Smooth muscle cell (in vitro differentiated cells): Measurements from ENCODE around the gene SLC27A2. TPM values are rescaled to one million over a fixed set of nuclear protein-coding genes. Genes with fewer than 3 reads are reported as not detected.
A peak's percentile ranks its signal among the peaks of the same experiment; 100 is the strongest.

Experiments
- DNase-seq: peaks from one replicate; lab custom pipeline; 2025; ENCODE audit not compliant: unreplicated experiment; lab: John Stamatoyannopoulos, UW
- H2AFZ ChIP-seq: fragments of 200-600 bp; sonication (generic); 2 replicates; pipeline ENCODE4 v1.6.0; 2016; ENCODE audit warnings: antibody characterized with exemption, low read depth, mild to moderate bottlenecking
- H3F3A ChIP-seq: fragments of 200-600 bp; sonication (generic); 2 replicates; pipeline ENCODE4 v1.6.0; 2017; ENCODE audit warnings: antibody characterized with exemption, low read depth
- H3K27ac ChIP-seq: fragments of 200-600 bp; sonication (generic); 2 replicates; pipeline ENCODE4 v1.5.1; 2016; ENCODE audit warnings: low read depth, mild to moderate bottlenecking
- H3K27me3 ChIP-seq: fragments of 200-600 bp; sonication (generic); 2 replicates; pipeline ENCODE4 v1.6.1; 2016; ENCODE audit warnings: low read depth, mild to moderate bottlenecking
- H3K36me3 ChIP-seq: fragments of 200-600 bp; sonication (generic); 2 replicates; pipeline ENCODE4 v1.5.1; 2016; ENCODE audit warnings: low read depth
- H3K4me1 ChIP-seq: fragments of 200-600 bp; sonication (generic); 2 replicates; pipeline ENCODE4 v1.5.1; 2016; ENCODE audit warnings: low read depth
- H3K4me2 ChIP-seq: fragments of 200-600 bp; sonication (generic); 2 replicates; pipeline ENCODE4 v1.6.0; 2016; ENCODE audit warnings: mild to moderate bottlenecking
- H3K4me3 ChIP-seq: fragments of 200-600 bp; sonication (generic); 2 replicates; pipeline ENCODE4 v1.5.1; 2016; ENCODE audit warnings: mild to moderate bottlenecking
- H3K79me2 ChIP-seq: fragments of 200-600 bp; sonication (generic); 2 replicates; pipeline ENCODE4 v1.6.0; 2016; ENCODE audit warnings: low read depth, mild to moderate bottlenecking
- H3K9ac ChIP-seq: fragments of 200-600 bp; sonication (generic); 2 replicates; pipeline ENCODE4 v1.6.0; 2016; ENCODE audit warnings: low read depth
- H3K9me3 ChIP-seq: fragments of 200-600 bp; sonication (generic); replicated peaks from 2 replicates; pipeline ENCODE4 v1.5.1; 2016; ENCODE audit warnings: low read depth
- H4K20me1 ChIP-seq: fragments of 200-600 bp; sonication (generic); 2 replicates; pipeline ENCODE4 v1.6.0; 2016; ENCODE audit warnings: low read depth
- CTCF ChIP-seq: fragments of 200-600 bp; sonication (generic); IDR thresholded peaks from 2 replicates; pipeline ENCODE4 v1.5.1; 2017; ENCODE audit warnings: borderline replicate concordance, mild to moderate bottlenecking, antibody characterized with exemption; ENCODE audit not compliant: insufficient read depth, poor library complexity, severe bottlenecking
- WGBS: methylation state at CpG from one replicate; pipeline ENCODE4 v1.1.7; 2016; ENCODE audit warnings: low lambda C conversion rate; 5-methylcytosine and 5-hydroxymethylcytosine counted together
- polyA plus RNA-seq: library from polyadenylated mRNA; unstranded; fragments of >200 nt; fragmentation: Nextera tagmentation; extraction: Ambion mirVana; gene quantifications from 2 replicates; pipeline ENCODE4 v1.2.1, GENCODE V29; 2016
- total RNA-seq: library from RNA; depleted of rRNA; stranded (reverse); fragments of >200 nt; gene quantifications from 2 replicates; pipeline ENCODE4 v1.2.3, GENCODE V29; 2014

The SLC27A2 gene
- total and polyA plus RNA-seq, 2 experiments from 2014 or later: 1.6 TPM; not detected in 1

GRCh38 chr15:50183112-50183794 lies 1.3 kb downstream of the SLC27A2 start:
- no peak overlapping the region for H3K9ac ChIP-seq
- DNase-seq: no peak
- no peaks in the 10 kb centered on the region for H3K9me3 ChIP-seq
- H2AFZ ChIP-seq: no peak overlapping the region
- no peaks in the 10 kb centered on the region for H4K20me1 ChIP-seq
- no peaks in the 10 kb centered on the region for H3K36me3 ChIP-seq
- H3K4me2 ChIP-seq: no peak overlapping the region
- peak overlapping the region; percentile 63 for H3K4me3 ChIP-seq
- H3F3A ChIP-seq: no peaks in the 10 kb centered on the region
- no peaks in the 10 kb centered on the region for H3K4me1 ChIP-seq
- TF ChIP-seq CTCF: no peak
- no peaks in the 10 kb centered on the region for H3K79me2 ChIP-seq
- H3K27ac ChIP-seq: no peak overlapping the region
- WGBS: 90% methylated on average over 2 of the region's 2 CpGs
- peaks cover 68% of the 10 kb centered on the region for H3K27me3 ChIP-seq

GRCh38 chr15:50184863-50185504 lies 3.0 kb downstream of the SLC27A2 start:
- Histone ChIP-seq H3K4me1 (no peaks in the 10 kb centered on the region), H2AFZ (no peak overlapping the region), H3K36me3 (no peaks in the 10 kb centered on the region), H3K9ac (no peak overlapping the region), H3K9me3 (no peaks in the 10 kb centered on the region), H3K4me3 (no peak overlapping the region), H3F3A (no peaks in the 10 kb centered on the region), H3K79me2 (no peaks in the 10 kb centered on the region), H3K27me3 (peaks cover 57% of the 10 kb centered on the region), H3K27ac (no peak overlapping the region), H4K20me1 (no peaks in the 10 kb centered on the region), H3K4me2 (no peak overlapping the region)
- 70% methylated on average over 3 of the region's 3 CpGs for WGBS
- no peak for TF ChIP-seq CTCF
- no peak for DNase-seq

- no peaks in the 10 kb centered on the region for H3K9me3 ChIP-seq
- H2AFZ ChIP-seq: no peak overlapping the region
- no peaks in the 10 kb centered on the region for H3F3A ChIP-seq
- WGBS: 93% methylated on average over 4 of the region's 4 CpGs
- no peak overlapping the region for H3K27ac ChIP-seq
- H3K4me3 ChIP-seq: no peak overlapping the region
- no peaks in the 10 kb centered on the region for H3K4me1 ChIP-seq
- no peak for TF ChIP-seq CTCF
- H3K36me3 ChIP-seq: no peaks in the 10 kb centered on the region
- no peak overlapping the region for H3K4me2 ChIP-seq
- H3K79me2 ChIP-seq: no peaks in the 10 kb centered on the region
- no peaks in the 10 kb centered on the region for H4K20me1 ChIP-seq
- peaks cover 52% of the 10 kb centered on the region for H3K27me3 ChIP-seq
- no peak overlapping the region for H3K9ac ChIP-seq
- no peak for DNase-seq
Observed at GRCh38 chr15:50186090-50186489, 4.1 kb downstream of the SLC27A2 start.
